Prostate gland (tissue), 2 donors: ENCODE data around the gene PARK7. TPM values are rescaled to one million over a fixed set of nuclear protein-coding genes. Genes with fewer than 3 reads are reported as not detected.

ENCODE experiments used
- DNase-seq: peaks from one replicate; pipeline ENCODE4 v3.0.0-alpha.2; 2019; ENCODE audit warnings: low spot score
- H3K27ac ChIP-seq, 2 donors: fragments of 200-600 bp; sonication (generic); 2 replicates each; pipeline ENCODE4 v1.5.1; 2017 to 2019
- H3K27me3 ChIP-seq: fragments of 200-600 bp; sonication (generic); replicated peaks from 2 replicates; pipeline ENCODE4 v1.5.1; 2019; ENCODE audit not compliant: insufficient read depth
- H3K36me3 ChIP-seq, 2 donors: fragments of 200-600 bp; sonication (generic); 1 replicate in 1 of 2; 2 replicates in 1 of 2; pipeline versions ENCODE4 v1.5.1 to v1.8.1; 2017 to 2019
- H3K4me1 ChIP-seq: fragments of 200-600 bp; sonication (generic); replicated peaks from 2 replicates; pipeline ENCODE4 v1.5.1; 2019
- H3K4me3 ChIP-seq, 2 donors: fragments of 200-600 bp; sonication (generic); 2 replicates each; pipeline ENCODE4 v1.5.1; 2017 to 2019
- H3K9me3 ChIP-seq: fragments of 200-600 bp; sonication (generic); 2 replicates; pipeline ENCODE4 v1.5.1; 2017
- CTCF ChIP-seq, 4 experiments: fragments of 200-600 bp in 2 of 4; fragments of 450-650 bp in 2 of 4; sonication (generic) in 2 of 4; IDR thresholded peaks; 1 replicate in 3 of 4; 2 replicates in 1 of 4; pipeline ENCODE4 v1.5.1; 2016 to 2019; ENCODE audit warnings: antibody characterized with exemption in 4 of 4, mild to moderate bottlenecking in 2 of 4, moderate library complexity in 2 of 4
- POLR2A ChIP-seq: fragments of 450-650 bp; IDR thresholded peaks from one replicate; pipeline ENCODE4 v1.6.1; 2016; ENCODE audit warnings: antibody characterized with exemption, mild to moderate bottlenecking
- POLR2AphosphoS5 ChIP-seq: sonication (generic); formaldehyde crosslinking; IDR thresholded peaks from one replicate; pipeline ENCODE4 v1.6.1; 2017; ENCODE audit warnings: antibody characterized with exemption
- WGBS: methylation state at CpG from one replicate; pipeline ENCODE4 v1.1.5; 2018; 5-methylcytosine and 5-hydroxymethylcytosine counted together
- intact Hi-C: fragments of 100-400 bp; cut with DNase I; formaldehyde crosslinking; loops from one replicate; pipeline ENCODE4 v1.14.2; 2022
- total RNA-seq, 2 donors: library from RNA; depleted of rRNA; stranded (reverse); fragments of >200 nt; gene quantifications; one replicate each; pipeline ENCODE4 v1.1.0, GENCODE V29; 2016

The PARK7 gene
- 100 to 1,000 TPM; 156 to 284 TPM for total RNA-seq

GRCh38 chr1:7961216-7962013, at the start of gene PARK7:
PARK7 (plus strand) TSS chr1:7961711; CDS start chr1:7962786, 1,075 bp downstream.
- peak; percentile 98 for DNase-seq
- Histone ChIP-seq H3K9me3 (no peaks in the 10 kb centered on the region), H3K36me3 (peaks cover 0 to 7% of the 10 kb centered on the region in 2 donors), H3K27me3 (no peaks in the 10 kb centered on the region), H3K27ac (peak within 1 kb of the TSS; percentile 86 to 94), H3K4me1 (peaks cover 10% of the 10 kb centered on the region), H3K4me3 (peak within 1 kb of the TSS; percentile 75 to 93)
- TF ChIP-seq POLR2AphosphoS5 (peak; percentile 97), POLR2A (peak; percentile 85), CTCF (IDR thresholded peaks at IDR 0.05) (peak in 2 of 4 experiments; percentile 64 to 73)
- 1% methylated on average over 47 of the region's 81 CpGs for WGBS
- intact Hi-C loops, result no loop called here

- intact Hi-C loops, result no loop called here
Measured at GRCh38 chr1:7912145-7912544, 49.4 kb upstream of the PARK7 start.

GRCh38 chr1:7912743-7913557, 48.6 kb upstream of the PARK7 start:
- no peaks in the 10 kb centered on the region for H3K9me3 ChIP-seq
- H3K27ac ChIP-seq, result no peak overlapping the region
- intact Hi-C loops, result no loop called here
- no peak for TF ChIP-seq POLR2A
- no peak for TF ChIP-seq POLR2AphosphoS5
- no peak for TF ChIP-seq CTCF (IDR thresholded peaks at IDR 0.05)
- peaks cover 2% of the 10 kb centered on the region for H3K27me3 ChIP-seq
- DNase-seq, result no peak
- H3K36me3 ChIP-seq, result no peaks in the 10 kb centered on the region
- H3K4me1 ChIP-seq, result no peaks in the 10 kb centered on the region
- no peak overlapping the region for H3K4me3 ChIP-seq
- WGBS, result 68% methylated on average over 18 of the region's 18 CpGs

More at GRCh38 chr1:7912145-7912544, 49.4 kb upstream of the PARK7 start:
- DNase-seq, result no peak
- no peak for TF ChIP-seq CTCF (IDR thresholded peaks at IDR 0.05)
- no peak for TF ChIP-seq POLR2AphosphoS5
- TF ChIP-seq POLR2A, result no peak
- no peaks in the 10 kb centered on the region for H3K36me3 ChIP-seq
- WGBS, result 77% methylated on average over 3 of the region's 3 CpGs
- no peaks in the 10 kb centered on the region for H3K9me3 ChIP-seq
- no peak overlapping the region for H3K4me3 ChIP-seq
- H3K27me3 ChIP-seq, result peaks cover 2% of the 10 kb centered on the region
- H3K4me1 ChIP-seq, result no peaks in the 10 kb centered on the region
- no peak overlapping the region for H3K27ac ChIP-seq

DNA sequence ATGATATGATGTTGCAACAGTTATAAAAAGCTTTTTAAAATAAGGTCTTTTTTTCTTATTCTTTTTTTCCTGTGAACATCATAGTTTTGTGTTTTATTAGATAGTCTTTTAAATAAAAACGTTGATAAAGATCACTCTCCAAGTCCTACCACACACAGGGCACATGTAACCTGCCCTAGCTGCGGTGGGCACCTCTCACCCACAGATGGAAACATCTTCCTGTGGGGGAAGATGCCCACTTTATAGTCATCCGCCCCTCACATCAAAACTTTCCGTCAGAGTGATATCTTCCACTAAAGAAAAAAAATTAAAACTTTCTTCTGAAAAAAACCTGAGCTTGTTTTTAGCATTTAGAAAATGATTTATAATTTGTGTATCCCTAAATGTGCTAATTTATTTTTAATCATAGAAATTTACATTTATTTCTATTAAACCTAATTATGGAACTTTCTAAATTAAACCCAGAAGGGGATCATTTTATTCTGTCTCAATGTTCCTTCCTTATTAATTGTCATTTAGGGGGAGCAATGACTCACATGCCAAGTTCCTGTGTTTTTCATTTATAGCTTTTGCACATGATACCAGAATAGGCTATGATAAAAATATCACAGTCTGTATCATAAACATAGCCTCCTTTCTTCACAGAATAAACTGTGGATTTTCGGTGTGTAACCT, 45.5 kb upstream of the PARK7 start:
- Histone ChIP-seq H3K4me1 (no peaks in the 10 kb centered on the region), H3K9me3 (no peaks in the 10 kb centered on the region), H3K36me3 (no peaks in the 10 kb centered on the region), H3K27ac (no peak overlapping the region), H3K27me3 (peaks cover 2% of the 10 kb centered on the region), H3K4me3 (no peak overlapping the region)
- intact Hi-C loops, result no loop called here
- DNase-seq, result no peak
- no peak for TF ChIP-seq CTCF (IDR thresholded peaks at IDR 0.05)
- no peak for TF ChIP-seq POLR2A
- TF ChIP-seq POLR2AphosphoS5, result no peak
- WGBS, result 37% methylated on average over 5 of the region's 5 CpGs
